Measurements from ENCODE around the gene PCNT.

DNA sequence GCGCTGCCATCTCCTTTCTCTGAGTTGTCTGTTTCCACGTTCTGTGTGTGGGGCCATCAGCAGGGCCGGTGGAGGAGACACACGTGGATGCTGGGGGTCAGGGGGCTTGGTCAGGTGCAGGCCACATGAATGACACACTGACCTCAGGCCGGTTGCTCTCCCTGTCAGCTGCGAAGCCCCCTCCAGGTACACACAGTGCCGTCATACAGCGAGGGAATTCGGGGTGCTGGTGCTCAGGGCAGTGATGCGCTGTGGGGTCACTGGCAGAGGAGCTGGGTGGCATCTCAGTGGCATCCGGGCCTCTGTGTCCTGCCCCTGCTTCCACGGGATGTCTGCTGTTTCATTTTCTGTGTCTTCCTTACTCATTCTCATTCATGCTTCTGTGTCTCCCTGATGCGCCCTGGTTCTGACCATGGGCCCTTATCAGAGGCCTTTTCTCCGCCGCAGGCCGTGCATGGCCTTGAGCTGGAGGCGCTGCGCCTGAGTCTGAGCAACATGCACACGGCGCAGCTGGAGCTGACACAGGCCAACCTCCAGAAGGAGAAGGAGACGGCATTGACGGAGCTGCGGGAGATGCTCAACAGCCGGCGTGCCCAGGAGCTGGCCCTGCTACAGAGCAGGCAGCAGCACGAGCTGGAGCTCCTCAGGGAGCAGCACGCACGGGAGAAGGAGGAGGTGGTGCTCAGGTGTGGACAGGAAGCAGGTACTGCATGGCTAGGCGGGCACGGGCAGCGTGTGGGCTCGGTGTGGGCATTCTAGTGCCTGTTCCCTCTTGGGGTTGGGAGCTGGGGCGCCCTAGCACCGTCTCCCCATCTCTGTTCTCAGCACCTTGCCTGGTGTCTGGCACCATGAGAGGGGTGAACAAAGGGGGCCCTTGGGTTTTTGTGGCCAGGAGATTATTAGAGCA is 22.6 kb downstream of the PCNT start:
- TF ChIP-seq, protein P1, sequence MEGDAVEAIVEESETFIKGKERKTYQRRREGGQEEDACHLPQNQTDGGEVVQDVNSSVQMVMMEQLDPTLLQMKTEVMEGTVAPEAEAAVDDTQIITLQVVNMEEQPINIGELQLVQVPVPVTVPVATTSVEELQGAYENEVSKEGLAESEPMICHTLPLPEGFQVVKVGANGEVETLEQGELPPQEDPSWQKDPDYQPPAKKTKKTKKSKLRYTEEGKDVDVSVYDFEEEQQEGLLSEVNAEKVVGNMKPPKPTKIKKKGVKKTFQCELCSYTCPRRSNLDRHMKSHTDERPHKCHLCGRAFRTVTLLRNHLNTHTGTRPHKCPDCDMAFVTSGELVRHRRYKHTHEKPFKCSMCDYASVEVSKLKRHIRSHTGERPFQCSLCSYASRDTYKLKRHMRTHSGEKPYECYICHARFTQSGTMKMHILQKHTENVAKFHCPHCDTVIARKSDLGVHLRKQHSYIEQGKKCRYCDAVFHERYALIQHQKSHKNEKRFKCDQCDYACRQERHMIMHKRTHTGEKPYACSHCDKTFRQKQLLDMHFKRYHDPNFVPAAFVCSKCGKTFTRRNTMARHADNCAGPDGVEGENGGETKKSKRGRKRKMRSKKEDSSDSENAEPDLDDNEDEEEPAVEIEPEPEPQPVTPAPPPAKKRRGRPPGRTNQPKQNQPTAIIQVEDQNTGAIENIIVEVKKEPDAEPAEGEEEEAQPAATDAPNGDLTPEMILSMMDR (IDR thresholded peaks at IDR 0.05 in 2 of 3, conservative IDR thresholded peaks at IDR 0.05 in 1 of 3; ENCODE audit: control insufficient read depth in 2 of 3, extremely low read depth in 1 of 3, insufficient read depth in 1 of 3, low read depth in 3 of 3, low read length in 3 of 3), result no peak
- TF ChIP-seq CBFB (IDR thresholded peaks at IDR 0.05; ENCODE audit: low read depth) (no peak), ZNF384 (IDR thresholded peaks at IDR 0.05; ENCODE audit: borderline replicate concordance, low read depth, low read length) (no peak), CBX5 (IDR thresholded peaks at IDR 0.05; ENCODE audit: low read depth) (no peak), EZH2 (IDR thresholded peaks at IDR 0.05; ENCODE audit: borderline replicate concordance, control insufficient read depth, low read depth, low read length) (no peak), POLR2AphosphoS5 (IDR thresholded peaks at IDR 0.05; ENCODE audit: low read length) (no peak), MYC (IDR thresholded peaks at IDR 0.05; ENCODE audit: insufficient read depth, insufficient read length, insufficient replicate concordance, low read length, severe bottlenecking) (no peak), JUNB (IDR thresholded peaks at IDR 0.05) (no peak)
- TF ChIP-seq, protein P2, sequence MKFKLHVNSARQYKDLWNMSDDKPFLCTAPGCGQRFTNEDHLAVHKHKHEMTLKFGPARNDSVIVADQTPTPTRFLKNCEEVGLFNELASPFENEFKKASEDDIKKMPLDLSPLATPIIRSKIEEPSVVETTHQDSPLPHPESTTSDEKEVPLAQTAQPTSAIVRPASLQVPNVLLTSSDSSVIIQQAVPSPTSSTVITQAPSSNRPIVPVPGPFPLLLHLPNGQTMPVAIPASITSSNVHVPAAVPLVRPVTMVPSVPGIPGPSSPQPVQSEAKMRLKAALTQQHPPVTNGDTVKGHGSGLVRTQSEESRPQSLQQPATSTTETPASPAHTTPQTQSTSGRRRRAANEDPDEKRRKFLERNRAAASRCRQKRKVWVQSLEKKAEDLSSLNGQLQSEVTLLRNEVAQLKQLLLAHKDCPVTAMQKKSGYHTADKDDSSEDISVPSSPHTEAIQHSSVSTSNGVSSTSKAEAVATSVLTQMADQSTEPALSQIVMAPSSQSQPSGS (IDR thresholded peaks at IDR 0.05; ENCODE audit: low read length), result no peak
